Tibial nerve (tissue), 4 donors: Measurements from ENCODE around the gene DENND6A. TPM values are rescaled to one million over a fixed set of nuclear protein-coding genes. Genes with fewer than 3 reads are reported as not detected.

ENCODE experiments used
- DNase-seq, 2 donors: peaks; one replicate each; pipeline ENCODE4 v3.0.0-alpha.2; 2019; ENCODE audit warnings: low spot score in 2 of 2
- H3K27ac ChIP-seq, 4 donors: fragments of 200-600 bp; sonication (generic) in 3 of 4; one replicate each; pipeline ENCODE4 v1.5.1; 2017 to 2019; ENCODE audit warnings: mild to moderate bottlenecking in 1 of 4
- H3K27me3 ChIP-seq, 2 donors: fragments of 200-600 bp; sonication (generic) in 1 of 2; one replicate each; pipeline versions ENCODE4 v1.5.1 to v1.6.0; 2017 to 2019
- H3K36me3 ChIP-seq, 3 donors: fragments of 200-600 bp; sonication (generic); one replicate each; pipeline ENCODE4 v1.5.1; 2018 to 2019
- H3K4me1 ChIP-seq, 4 donors: fragments of 200-600 bp; sonication (generic) in 3 of 4; one replicate each; pipeline ENCODE4 v1.5.1; 2017 to 2019
- H3K4me3 ChIP-seq, 4 donors: fragments of 200-600 bp; sonication (generic) in 3 of 4; one replicate each; pipeline ENCODE4 v1.5.1; 2017 to 2019; ENCODE audit warnings: mild to moderate bottlenecking in 1 of 4, moderate library complexity in 1 of 4
- H3K9me3 ChIP-seq, 4 donors: fragments of 200-600 bp; sonication (generic) in 3 of 4; one replicate each; pipeline ENCODE4 v1.5.1; 2017 to 2019
- CTCF ChIP-seq, 5 experiments: fragments of 200-600 bp in 3 of 5; fragments of 450-650 bp in 2 of 5; sonication (generic) in 3 of 5; IDR thresholded peaks; one replicate each; pipeline ENCODE4 v1.5.1; 2016 to 2019; ENCODE audit warnings: antibody characterized with exemption in 5 of 5, mild to moderate bottlenecking in 3 of 5, moderate library complexity in 2 of 5
- EP300 ChIP-seq, 2 donors: sonication (generic); formaldehyde crosslinking; IDR thresholded peaks; one replicate each; pipeline ENCODE4 v1.6.1; 2017; ENCODE audit warnings: antibody characterized with exemption in 2 of 2, mild to moderate bottlenecking in 1 of 2
- POLR2A ChIP-seq, 2 donors: fragments of 450-650 bp; IDR thresholded peaks; one replicate each; pipeline ENCODE4 v1.6.1; 2017; ENCODE audit warnings: antibody characterized with exemption in 2 of 2, mild to moderate bottlenecking in 2 of 2, moderate library complexity in 2 of 2
- WGBS, 2 donors: methylation state at CpG; one replicate each; pipeline ENCODE4 v1.1.5; 2018; 5-methylcytosine and 5-hydroxymethylcytosine counted together
- total RNA-seq, 4 donors: library from RNA; depleted of rRNA; stranded (reverse); fragments of >200 nt; gene quantifications; one replicate each; pipeline ENCODE4 v1.1.0, GENCODE V29; 2016

The DENND6A gene
- total RNA-seq, 4 donors from 2014 or later: 48.0 to 88.1 (median 51.9) TPM

- no peaks in the 10 kb centered on the region for H3K9me3 ChIP-seq
- H3K27me3 ChIP-seq: no peaks in the 10 kb centered on the region
- H3K4me1 ChIP-seq: peaks cover 0 to 22% (median 11%) of the 10 kb centered on the region in 4 donors
- peaks cover 0 to 31% (median 0%) of the 10 kb centered on the region in 3 donors for H3K36me3 ChIP-seq
- DNase-seq: no peak
- H3K4me3 ChIP-seq: no peak overlapping the region
- no peak overlapping the region for H3K27ac ChIP-seq
- 97 to 98% methylated on average over 2 of the region's 2 CpGs for WGBS, 2 donors
- TF ChIP-seq POLR2A (IDR thresholded peaks at IDR 0.05): no peak
- no peak for TF ChIP-seq EP300 (IDR thresholded peaks at IDR 0.05)
- TF ChIP-seq CTCF (IDR thresholded peaks at IDR 0.05): no peak
Observed at GRCh38 chr3:57600195-57600594, 92.7 kb downstream of the DENND6A start.

- WGBS, 2 donors: 64 to 72% methylated on average over 5 of the region's 5 CpGs
Observed at GRCh38 chr3:57598765-57599360, 94.0 kb downstream of the DENND6A start.

GRCh38 chr3:57597127-57597923 is 95.6 kb downstream of the DENND6A start, which contains the start of gene ARF4:
Gene ARF4 (minus strand): TSS chr3:57597344. CDS start chr3:57597140, 204 bp downstream.
- peak within 1 kb of the TSS; percentile 88 to 99 (median 96) for H3K27ac ChIP-seq
- peak; percentile 97 to 98 for DNase-seq
- H3K4me1 ChIP-seq: peaks cover 0 to 51% (median 29%) of the 10 kb centered on the region in 4 donors
- 0 to 1% methylated on average over 40 to 67 of the region's 67 CpGs for WGBS, 2 donors
- TF ChIP-seq EP300 (IDR thresholded peaks at IDR 0.05) (peak; percentile 96 to 99), CTCF (IDR thresholded peaks at IDR 0.05) (peak in 4 of 5 experiments; percentile 9 to 69 (median 44)), POLR2A (IDR thresholded peaks at IDR 0.05) (peak; percentile 96 to 98)
- H3K36me3 ChIP-seq: peaks cover 0 to 14% (median 0%) of the 10 kb centered on the region in 3 donors
- peak within 1 kb of the TSS; percentile 75 to 94 (median 86) for H3K4me3 ChIP-seq
- H3K9me3 ChIP-seq: no peaks in the 10 kb centered on the region
- no peaks in the 10 kb centered on the region for H3K27me3 ChIP-seq

More at GRCh38 chr3:57598765-57599360, 94.0 kb downstream of the DENND6A start:
- H3K36me3 ChIP-seq: peaks cover 0 to 21% (median 0%) of the 10 kb centered on the region in 3 donors
- no peaks in the 10 kb centered on the region for H3K27me3 ChIP-seq
- peaks cover 0 to 35% (median 21%) of the 10 kb centered on the region in 4 donors for H3K4me1 ChIP-seq
- H3K9me3 ChIP-seq: no peaks in the 10 kb centered on the region
- H3K4me3 ChIP-seq: peak overlapping the region; percentile 66 to 94 (median 86)
- TF ChIP-seq POLR2A (IDR thresholded peaks at IDR 0.05) (no peak), EP300 (IDR thresholded peaks at IDR 0.05) (no peak), CTCF (IDR thresholded peaks at IDR 0.05) (no peak)
- no peak for DNase-seq
- H3K27ac ChIP-seq: peak overlapping the region in 3 of 4 donors; percentile 91 to 99 (median 96)

- DNase-seq: peak; percentile 52 to 58
- Histone ChIP-seq H3K4me1 (peaks cover 0 to 58% (median 29%) of the 10 kb centered on the region in 4 donors), H3K27ac (peak overlapping the region; percentile 88 to 99 (median 96)), H3K4me3 (peak overlapping the region; percentile 75 to 94 (median 86)), H3K9me3 (no peaks in the 10 kb centered on the region), H3K27me3 (no peaks in the 10 kb centered on the region), H3K36me3 (peaks cover 0 to 6% (median 0%) of the 10 kb centered on the region in 3 donors)
- TF ChIP-seq CTCF (IDR thresholded peaks at IDR 0.05) (no peak), POLR2A (IDR thresholded peaks at IDR 0.05) (no peak), EP300 (IDR thresholded peaks at IDR 0.05) (no peak)
- 0 to 1% methylated on average over 23 to 30 of the region's 31 CpGs for whole genome bisulfite sequencing, 2 donors
Observed at GRCh38 chr3:57596495-57597126, 96.3 kb downstream of the DENND6A start.
